Measurements from ENCODE around the gene KRTAP4-3.
"Not testable (repeated sequence)": the region's sequence is repeated elsewhere in the genome, so short reads cannot be mapped to it uniquely, and the experiment has no call there.

Gene KRTAP4-3

GRCh38 chr17:41168121-41168520 is at the start of gene KRTAP4-3:
TSS of gene KRTAP4-3 (minus strand) at chr17:41168221. CDS start at chr17:41168172, 49 bp downstream.
- no peak for DNase-seq

- no peak for DNase-seq
These were observed 47.7 kb upstream of the KRTAP4-3 start for GRCh38 chr17:41215681-41216080.

GRCh38 chr17:41212524-41213169 is 44.6 kb upstream of the KRTAP4-3 start:
- DNase-seq = no peak

- no peak for DNase-seq
These were observed 43.9 kb upstream of the KRTAP4-3 start for GRCh38 chr17:41211845-41212466.

GRCh38 chr17:41199421-41200078 is 31.5 kb upstream of the KRTAP4-3 start:
- no peak for DNase-seq

- no peak for DNase-seq
These were observed 28.0 kb upstream of the KRTAP4-3 start for GRCh38 chr17:41196068-41196467.

GRCh38 chr17:41190328-41190727 is 22.3 kb upstream of the KRTAP4-3 start:
- no peak for DNase-seq

- DNase-seq = not testable (repeated sequence)
These were observed 21.9 kb upstream of the KRTAP4-3 start, which contains the start of gene KRTAP9-1 for GRCh38 chr17:41189837-41190318. TSS of gene KRTAP9-1 (plus strand) at chr17:41189887. CDS start at chr17:41189887, 0 bp downstream.

GRCh38 chr17:41186872-41187271 is 18.9 kb upstream of the KRTAP4-3 start:
- DNase-seq = no peak

- no peak for DNase-seq
These were observed 17.0 kb upstream of the KRTAP4-3 start for GRCh38 chr17:41185001-41185400.

GRCh38 chr17:41184480-41184961 is 16.5 kb upstream of the KRTAP4-3 start, which contains the start of gene KRTAP4-1:
TSS of gene KRTAP4-1 (minus strand) at chr17:41184911. CDS start at chr17:41184854, 57 bp downstream.
- no peak for DNase-seq

- no peak for DNase-seq
These were observed 11.0 kb upstream of the KRTAP4-3 start for GRCh38 chr17:41178843-41179616.

- DNase-seq = no peak
These were observed 10.3 kb upstream of the KRTAP4-3 start for GRCh38 chr17:41178341-41178740.

- DNase-seq = no peak
These were observed 9.8 kb upstream of the KRTAP4-3 start, which contains the start of gene KRTAP4-2 for GRCh38 chr17:41177727-41178271. TSS of gene KRTAP4-2 (minus strand) at chr17:41178221. CDS start at chr17:41178164, 57 bp downstream.

- DNase-seq = no peak
These were observed 8.8 kb upstream of the KRTAP4-3 start for GRCh38 chr17:41176744-41177387.

GRCh38 chr17:41171886-41172285 is 3.9 kb upstream of the KRTAP4-3 start:
- no peak for DNase-seq

- DNase-seq = no peak
These were observed 460 bp downstream of the KRTAP4-3 start for GRCh38 chr17:41167561-41167960.

- no peak for DNase-seq
These were observed 4.2 kb downstream of the KRTAP4-3 start for GRCh38 chr17:41163828-41164227.

GRCh38 chr17:41160648-41161047 is 7.4 kb downstream of the KRTAP4-3 start, which contains the start of gene KRTAP4-4:
TSS of gene KRTAP4-4 (minus strand) at chr17:41160748. CDS start at chr17:41160691, 57 bp downstream.
- DNase-seq = no peak

- not testable (repeated sequence) for DNase-seq
These were observed 7.8 kb downstream of the KRTAP4-3 start for GRCh38 chr17:41160190-41160589.

GRCh38 chr17:41153856-41154255 is 14.2 kb downstream of the KRTAP4-3 start:
- no peak for DNase-seq

- no peak for DNase-seq
These were observed 16.5 kb downstream of the KRTAP4-3 start for GRCh38 chr17:41151525-41151924.
